Measurements from ENCODE around the gene CPA4. TPM values are rescaled to one million over a fixed set of nuclear protein-coding genes. Genes with fewer than 3 reads are reported as not detected.

The CPA4 gene
- total and polyA plus RNA-seq, 8 donors = 0.12 to 0.90 TPM; not detected in 6

DNA sequence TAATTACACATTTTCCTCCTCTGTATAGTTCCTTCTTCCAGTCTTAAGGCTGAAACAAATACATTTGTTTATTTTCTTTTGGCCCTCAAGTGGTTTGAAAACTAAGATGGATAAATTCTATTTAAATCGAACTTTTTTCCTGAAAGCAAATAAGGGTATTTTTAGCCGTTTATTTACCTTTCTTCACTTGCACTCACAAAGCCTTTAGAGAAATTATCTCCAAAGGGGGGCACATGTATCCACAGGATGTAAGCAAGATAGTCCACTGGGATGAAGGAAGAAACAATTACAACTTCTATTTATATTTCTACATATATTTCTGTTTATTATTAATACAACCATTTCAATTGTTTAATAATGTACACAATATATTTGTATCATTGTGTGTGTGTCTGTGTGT is 10.2 kb downstream of the CPA4 start:
- DNase-seq = no peak
- TF ChIP-seq POLR2AphosphoS5 (IDR thresholded peaks at IDR 0.05) (no peak), POLR2A (IDR thresholded peaks at IDR 0.05) (no peak), EP300 (IDR thresholded peaks at IDR 0.05) (no peak)
- TF ChIP-seq, protein P1, sequence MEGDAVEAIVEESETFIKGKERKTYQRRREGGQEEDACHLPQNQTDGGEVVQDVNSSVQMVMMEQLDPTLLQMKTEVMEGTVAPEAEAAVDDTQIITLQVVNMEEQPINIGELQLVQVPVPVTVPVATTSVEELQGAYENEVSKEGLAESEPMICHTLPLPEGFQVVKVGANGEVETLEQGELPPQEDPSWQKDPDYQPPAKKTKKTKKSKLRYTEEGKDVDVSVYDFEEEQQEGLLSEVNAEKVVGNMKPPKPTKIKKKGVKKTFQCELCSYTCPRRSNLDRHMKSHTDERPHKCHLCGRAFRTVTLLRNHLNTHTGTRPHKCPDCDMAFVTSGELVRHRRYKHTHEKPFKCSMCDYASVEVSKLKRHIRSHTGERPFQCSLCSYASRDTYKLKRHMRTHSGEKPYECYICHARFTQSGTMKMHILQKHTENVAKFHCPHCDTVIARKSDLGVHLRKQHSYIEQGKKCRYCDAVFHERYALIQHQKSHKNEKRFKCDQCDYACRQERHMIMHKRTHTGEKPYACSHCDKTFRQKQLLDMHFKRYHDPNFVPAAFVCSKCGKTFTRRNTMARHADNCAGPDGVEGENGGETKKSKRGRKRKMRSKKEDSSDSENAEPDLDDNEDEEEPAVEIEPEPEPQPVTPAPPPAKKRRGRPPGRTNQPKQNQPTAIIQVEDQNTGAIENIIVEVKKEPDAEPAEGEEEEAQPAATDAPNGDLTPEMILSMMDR (IDR thresholded peaks at IDR 0.05) = no peak
- Histone ChIP-seq H3K36me3 (no peaks in the 10 kb centered on the region), H3K4me3 (no peak overlapping the region), H3K4me1 (no peaks in the 10 kb centered on the region), H3K27ac (no peak overlapping the region), H3K27me3 (no peaks in the 10 kb centered on the region), H3K9me3 (no peaks in the 10 kb centered on the region)
- intact Hi-C loops (cut with DNase I; ENCODE audit: low total_unique reads) = no loop called here
- WGBS, 5 donors = 23 to 34% (median 27%) methylated on average over 2 of the region's 2 CpGs

GRCh38 chr7:130303551-130303950 is 10.6 kb downstream of the CPA4 start:
- no peaks in the 10 kb centered on the region for H3K4me1 ChIP-seq
- H3K27me3 ChIP-seq = no peaks in the 10 kb centered on the region
- intact Hi-C loops (cut with DNase I; ENCODE audit: low total_unique reads) = no loop called here
- no peak overlapping the region for H3K4me3 ChIP-seq
- H3K27ac ChIP-seq = no peak overlapping the region
- no peak for DNase-seq
- no peaks in the 10 kb centered on the region for H3K9me3 ChIP-seq
- H3K36me3 ChIP-seq = no peaks in the 10 kb centered on the region
- WGBS, 5 donors = 51 to 66% (median 62%) methylated on average over 5 of the region's 5 CpGs
- TF ChIP-seq POLR2A (IDR thresholded peaks at IDR 0.05) (no peak), POLR2AphosphoS5 (IDR thresholded peaks at IDR 0.05) (no peak), EP300 (IDR thresholded peaks at IDR 0.05) (no peak)
- TF ChIP-seq, protein P1 (IDR thresholded peaks at IDR 0.05) = no peak

DNA sequence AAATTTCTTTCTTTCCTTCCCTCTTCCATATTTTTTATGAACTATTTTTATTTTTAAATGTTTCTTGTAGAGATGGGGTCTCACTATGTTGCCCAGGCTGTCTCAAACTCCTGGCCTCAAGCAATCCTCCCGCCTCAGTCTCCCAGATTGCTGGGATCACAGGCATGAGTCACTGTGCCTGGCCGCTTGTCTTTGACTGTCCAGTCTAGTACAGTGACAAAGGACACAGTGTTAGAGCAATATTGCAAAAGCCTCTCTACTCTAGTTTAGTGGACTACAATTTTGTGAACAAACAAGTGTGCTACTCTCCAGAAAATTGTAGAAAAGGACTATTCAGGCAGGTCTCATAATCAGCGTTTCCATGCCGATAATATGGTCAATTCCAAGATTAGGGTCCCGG is 11.0 kb downstream of the CPA4 start:
- H3K27me3 ChIP-seq = no peaks in the 10 kb centered on the region
- no peaks in the 10 kb centered on the region for H3K4me1 ChIP-seq
- DNase-seq = no peak
- H3K4me3 ChIP-seq = no peak overlapping the region
- no peaks in the 10 kb centered on the region for H3K9me3 ChIP-seq
- intact Hi-C loops (cut with DNase I; ENCODE audit: low total_unique reads) = no loop called here
- TF ChIP-seq EP300 (IDR thresholded peaks at IDR 0.05) (no peak), POLR2AphosphoS5 (IDR thresholded peaks at IDR 0.05) (no peak), POLR2A (IDR thresholded peaks at IDR 0.05) (no peak)
- TF ChIP-seq, protein P1 (IDR thresholded peaks at IDR 0.05) = no peak
- H3K27ac ChIP-seq = no peak overlapping the region
- 45 to 74% (median 62%) methylated on average over 5 of the region's 5 CpGs for WGBS, 5 donors
- H3K36me3 ChIP-seq = no peaks in the 10 kb centered on the region

GRCh38 chr7:130304878-130305277 is 11.9 kb downstream of the CPA4 start:
- no peak for TF ChIP-seq EP300 (IDR thresholded peaks at IDR 0.05)
- TF ChIP-seq, protein P1 (IDR thresholded peaks at IDR 0.05) = no peak
- TF ChIP-seq POLR2AphosphoS5 (IDR thresholded peaks at IDR 0.05) = no peak
- no peak for TF ChIP-seq POLR2A (IDR thresholded peaks at IDR 0.05)
- H3K9me3 ChIP-seq = no peaks in the 10 kb centered on the region
- no peaks in the 10 kb centered on the region for H3K27me3 ChIP-seq
- no peaks in the 10 kb centered on the region for H3K36me3 ChIP-seq
- no peak overlapping the region for H3K27ac ChIP-seq
- 81 to 95% (median 93%) methylated on average over 3 of the region's 3 CpGs for WGBS, 5 donors
- DNase-seq = no peak
- intact Hi-C loops (cut with DNase I; ENCODE audit: low total_unique reads) = no loop called here
- no peaks in the 10 kb centered on the region for H3K4me1 ChIP-seq
- H3K4me3 ChIP-seq = no peak overlapping the region
